Ascending aorta (tissue), 2 donors: ENCODE data around the gene SYTL5. TPM values are rescaled to one million over a fixed set of nuclear protein-coding genes. Genes with fewer than 3 reads are reported as not detected.

Experiments used
- DNase-seq, 2 donors: peaks; one replicate each; pipeline ENCODE4 v3.0.0-alpha.2; 2019; ENCODE audit warnings: low spot score in 2 of 2
- H3K27ac ChIP-seq, 2 donors: fragments of 200-600 bp; sonication (generic); one replicate each; pipeline ENCODE4 v1.5.1; 2016 to 2017; ENCODE audit warnings: mild to moderate bottlenecking in 1 of 2
- H3K27me3 ChIP-seq: fragments of 200-600 bp; sonication (generic); one replicate; pipeline ENCODE4 v1.5.1; 2017
- H3K36me3 ChIP-seq, 2 donors: fragments of 200-600 bp; sonication (generic); one replicate each; pipeline ENCODE4 v1.5.1; 2016
- H3K4me1 ChIP-seq, 2 donors: fragments of 200-600 bp; sonication (generic); one replicate each; pipeline ENCODE4 v1.5.1; 2016 to 2017; ENCODE audit warnings: mild to moderate bottlenecking in 1 of 2
- H3K4me3 ChIP-seq, 2 donors: fragments of 200-600 bp; sonication (generic); one replicate each; pipeline ENCODE4 v1.5.1; 2016 to 2017; ENCODE audit warnings: mild to moderate bottlenecking in 1 of 2
- H3K9me3 ChIP-seq, 2 donors: fragments of 200-600 bp; sonication (generic); one replicate each; pipeline ENCODE4 v1.5.1; 2016
- intact Hi-C: fragments of 100-400 bp; cut with DNase I; formaldehyde crosslinking; loops from one replicate; pipeline ENCODE4 v1.15.1; 2023
- total RNA-seq: library from RNA; depleted of rRNA; stranded (reverse); fragments of >200 nt; gene quantifications from one replicate; pipeline ENCODE4 v1.1.0, GENCODE V29; 2016
- TF ChIP-seq, protein P1 (sequence below), 3 experiments: fragments of 200-600 bp in 2 of 3; fragments of 450-650 bp in 1 of 3; sonication (generic) in 2 of 3; IDR thresholded peaks; one replicate each; pipeline ENCODE4 v1.5.1; 2016 to 2019; ENCODE audit warnings: antibody characterized with exemption in 3 of 3, mild to moderate bottlenecking in 1 of 3, moderate library complexity in 1 of 3

Gene SYTL5
- total RNA-seq, 1 donor from 2014 or later: not detected

DNA sequence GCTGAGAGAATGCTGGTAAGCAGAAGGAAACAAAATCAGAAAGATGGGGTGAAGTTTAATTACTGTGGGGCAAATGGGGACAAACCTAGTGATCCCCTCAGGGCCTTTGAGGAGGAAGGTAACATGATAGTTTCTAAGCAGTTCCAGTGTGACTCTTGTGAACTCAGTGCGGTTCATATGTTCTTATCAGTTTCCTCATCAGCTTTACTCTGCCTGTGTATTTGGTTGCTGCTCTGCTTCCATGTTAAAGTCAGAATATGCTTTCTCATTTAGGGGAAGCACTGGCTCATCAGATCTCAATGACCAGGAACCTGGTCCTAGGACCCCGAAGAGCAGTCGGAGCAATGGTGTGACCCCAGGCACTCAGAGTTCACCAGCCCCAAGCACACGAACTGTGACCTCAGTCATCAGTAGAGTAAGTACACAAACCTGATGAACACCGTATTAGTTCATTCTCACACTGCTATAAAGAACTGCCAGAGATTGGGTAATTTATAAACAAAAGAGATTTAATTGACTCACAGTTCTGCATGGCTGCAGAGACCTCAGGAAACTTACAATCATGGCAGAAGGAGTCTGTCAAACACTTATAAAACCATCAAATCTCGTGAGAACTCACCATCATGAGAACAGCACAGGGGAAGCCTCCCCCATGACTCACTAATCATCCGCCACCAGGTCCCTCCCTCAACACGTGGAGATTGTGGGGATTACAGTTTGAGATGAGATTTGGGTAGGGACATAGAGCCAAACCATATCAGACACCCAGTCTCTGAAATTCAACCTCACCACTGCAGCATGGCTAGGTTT lies 83.0 kb downstream of the SYTL5 start:
- H3K4me3 ChIP-seq: no peak overlapping the region
- H3K36me3 ChIP-seq: no peaks in the 10 kb centered on the region
- intact Hi-C loops: no loop called here
- no peaks in the 10 kb centered on the region for H3K27me3 ChIP-seq
- TF ChIP-seq, protein P1, sequence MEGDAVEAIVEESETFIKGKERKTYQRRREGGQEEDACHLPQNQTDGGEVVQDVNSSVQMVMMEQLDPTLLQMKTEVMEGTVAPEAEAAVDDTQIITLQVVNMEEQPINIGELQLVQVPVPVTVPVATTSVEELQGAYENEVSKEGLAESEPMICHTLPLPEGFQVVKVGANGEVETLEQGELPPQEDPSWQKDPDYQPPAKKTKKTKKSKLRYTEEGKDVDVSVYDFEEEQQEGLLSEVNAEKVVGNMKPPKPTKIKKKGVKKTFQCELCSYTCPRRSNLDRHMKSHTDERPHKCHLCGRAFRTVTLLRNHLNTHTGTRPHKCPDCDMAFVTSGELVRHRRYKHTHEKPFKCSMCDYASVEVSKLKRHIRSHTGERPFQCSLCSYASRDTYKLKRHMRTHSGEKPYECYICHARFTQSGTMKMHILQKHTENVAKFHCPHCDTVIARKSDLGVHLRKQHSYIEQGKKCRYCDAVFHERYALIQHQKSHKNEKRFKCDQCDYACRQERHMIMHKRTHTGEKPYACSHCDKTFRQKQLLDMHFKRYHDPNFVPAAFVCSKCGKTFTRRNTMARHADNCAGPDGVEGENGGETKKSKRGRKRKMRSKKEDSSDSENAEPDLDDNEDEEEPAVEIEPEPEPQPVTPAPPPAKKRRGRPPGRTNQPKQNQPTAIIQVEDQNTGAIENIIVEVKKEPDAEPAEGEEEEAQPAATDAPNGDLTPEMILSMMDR (IDR thresholded peaks at IDR 0.05): no peak
- H3K27ac ChIP-seq: no peak overlapping the region
- H3K9me3 ChIP-seq: no peaks in the 10 kb centered on the region
- DNase-seq: no peak
- no peaks in the 10 kb centered on the region for H3K4me1 ChIP-seq

DNA sequence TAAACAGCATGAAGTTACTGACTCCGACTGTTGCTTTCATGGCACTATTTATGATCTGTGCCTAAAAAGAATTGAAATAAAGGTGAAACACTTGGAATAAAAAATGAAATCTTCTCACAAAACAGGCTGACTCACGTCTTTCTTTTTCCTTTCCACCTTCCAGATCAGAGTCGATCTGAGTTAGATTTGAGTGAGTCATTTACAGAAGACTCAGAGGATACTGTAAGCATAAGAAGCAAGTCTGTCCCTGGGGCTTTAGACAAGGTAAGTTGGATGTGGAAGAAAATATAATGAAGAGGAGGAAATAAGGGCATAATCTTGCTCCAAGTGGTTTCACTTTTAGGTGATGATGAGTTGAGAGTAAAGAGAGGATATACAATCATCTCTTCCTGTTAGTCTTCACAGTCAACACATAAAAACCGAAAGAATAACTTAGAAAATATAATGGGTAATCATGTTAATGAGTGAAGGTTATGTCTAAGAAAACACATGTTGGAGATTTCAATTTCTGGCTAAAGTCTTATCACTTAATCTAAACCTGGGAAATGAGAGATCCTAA lies 89.7 kb downstream of the SYTL5 start:
- H3K27ac ChIP-seq: no peak overlapping the region

DNA sequence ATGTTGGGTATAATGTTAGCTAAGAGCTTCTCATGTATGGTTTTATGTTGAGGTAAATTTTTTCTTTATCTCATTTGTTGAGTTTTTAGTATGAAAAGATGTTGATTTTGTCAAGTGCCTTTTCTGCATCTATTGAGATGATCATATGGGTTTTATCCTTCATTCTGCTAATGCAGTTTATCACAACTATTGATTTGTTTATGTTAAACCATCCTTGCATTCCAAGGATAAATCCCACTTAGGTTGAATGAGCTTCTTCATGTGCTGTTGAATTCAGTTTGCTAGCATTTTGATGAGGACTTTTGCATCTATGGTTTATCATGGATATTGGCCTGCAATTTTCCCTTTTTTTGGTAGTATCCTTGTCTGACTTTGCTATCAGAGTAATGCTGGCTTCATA lies 93.3 kb downstream of the SYTL5 start:
- Histone ChIP-seq H3K4me3 (no peak overlapping the region), H3K9me3 (no peaks in the 10 kb centered on the region), H3K27ac (no peak overlapping the region), H3K27me3 (no peaks in the 10 kb centered on the region), H3K4me1 (no peaks in the 10 kb centered on the region), H3K36me3 (no peaks in the 10 kb centered on the region)
- TF ChIP-seq, protein P1 (IDR thresholded peaks at IDR 0.05): no peak
- no peak for DNase-seq
- intact Hi-C loops: no loop called here

More for the DNA sequence above, 89.7 kb downstream of the SYTL5 start:
- H3K36me3 ChIP-seq: no peaks in the 10 kb centered on the region
- H3K27me3 ChIP-seq: no peaks in the 10 kb centered on the region
- no peaks in the 10 kb centered on the region for H3K4me1 ChIP-seq
- TF ChIP-seq, protein P1 (IDR thresholded peaks at IDR 0.05): no peak
- no peak for DNase-seq
- no peak overlapping the region for H3K4me3 ChIP-seq
- intact Hi-C loops: no loop called here
- H3K9me3 ChIP-seq: no peaks in the 10 kb centered on the region

DNA sequence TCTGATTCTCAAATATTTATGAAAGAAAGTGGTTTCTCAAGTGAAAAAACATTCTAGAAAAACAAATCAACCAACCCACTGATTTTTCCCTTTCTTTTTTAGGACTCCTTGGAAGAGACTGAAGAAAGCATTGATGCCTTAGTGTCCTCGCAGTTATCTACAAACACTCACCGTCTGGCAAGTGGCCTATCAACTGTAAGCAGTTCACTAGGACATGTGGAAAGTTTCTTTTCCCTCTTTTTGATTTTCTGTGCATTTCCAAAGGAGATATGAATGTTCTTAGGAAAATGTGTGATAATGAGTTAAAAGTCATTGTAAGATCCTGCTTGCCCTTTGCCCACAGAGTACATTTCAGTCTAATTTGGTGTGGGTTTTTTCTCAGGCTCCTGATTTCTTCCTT lies 95.9 kb downstream of the SYTL5 start:
- TF ChIP-seq, protein P1 (IDR thresholded peaks at IDR 0.05): no peak
- Histone ChIP-seq H3K27me3 (no peaks in the 10 kb centered on the region), H3K27ac (no peak overlapping the region), H3K4me1 (no peaks in the 10 kb centered on the region), H3K36me3 (no peaks in the 10 kb centered on the region), H3K9me3 (no peaks in the 10 kb centered on the region), H3K4me3 (no peak overlapping the region)
- intact Hi-C loops: no loop called here
- DNase-seq: no peak

DNA sequence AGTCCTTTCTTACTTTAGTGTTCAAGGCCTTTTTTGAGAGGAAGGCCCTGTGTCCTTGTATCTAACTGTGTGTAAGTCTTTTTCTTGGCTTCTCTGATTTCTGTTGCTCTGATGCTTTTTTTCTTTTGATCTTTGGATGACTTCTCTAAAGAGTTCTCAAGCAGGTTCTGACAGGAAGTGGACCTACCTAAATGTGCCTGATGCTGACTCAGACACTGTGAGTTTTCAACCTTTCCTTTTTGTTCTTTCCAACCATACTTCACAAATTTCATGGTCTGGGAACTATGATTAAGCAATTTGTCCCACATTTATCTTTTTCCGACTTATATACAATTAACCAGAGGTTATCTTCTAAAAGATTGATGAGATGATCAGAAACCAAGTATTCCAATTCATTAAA lies 96.5 kb downstream of the SYTL5 start:
- Histone ChIP-seq H3K27me3 (no peaks in the 10 kb centered on the region), H3K36me3 (no peaks in the 10 kb centered on the region), H3K4me3 (no peak overlapping the region), H3K4me1 (no peaks in the 10 kb centered on the region), H3K27ac (no peak overlapping the region), H3K9me3 (no peaks in the 10 kb centered on the region)
- intact Hi-C loops: no loop called here
- TF ChIP-seq, protein P1 (IDR thresholded peaks at IDR 0.05): no peak
- DNase-seq: no peak
